Sciatic nerve (tissue), 1 donor: ENCODE measurements around the gene CAPRIN2. TPM values are rescaled to one million over a fixed set of nuclear protein-coding genes. Genes with fewer than 3 reads are reported as not detected.

Experiments
- total RNA-seq: library from RNA; stranded (reverse); fragmentation: NEBNext Ultra II Directional; extraction: Animal tissue kit (Norgen Biotek cat#: 25700); gene quantifications from one replicate; pipeline ENCODE4 v1.2.1, GENCODE V29; 2021
- donor health status: DM: no; HTN: no; CAD: no.

The CAPRIN2 gene
- total RNA-seq, 1 donor from 2014 or later = 50.8 TPM

Other genes with a start within 250 kb of the CAPRIN2 start
- gene IPO8, start 59.1 kb downstream of the CAPRIN2 start, total RNA-seq = 50.6 TPM
- gene TSPAN11, start 171.8 kb upstream of the CAPRIN2 start, total RNA-seq = 29.7 TPM